Colon (tissue), 2 donors: ENCODE measurements around the gene R3HDML.
"Not testable (repeated sequence)": the region's sequence is repeated elsewhere in the genome, so short reads cannot be mapped to it uniquely, and the experiment has no call there.

ENCODE experiments used
- FAIRE-seq: peaks from 2 replicates; lab custom pipeline; 2012; peaks lifted over from hg19 to GRCh38; lab: Jason Lieb, UNC
- donor health status: control.
- donor health status: control.

The R3HDML gene

GRCh38 chr20:44336725-44337380, at the start of gene R3HDML:
R3HDML (plus strand) TSS chr20:44337043; CDS start chr20:44337158, 115 bp downstream.
- no peak for FAIRE-seq

- FAIRE-seq, result no peak
Measured at GRCh38 chr20:44287272-44288097, 49.4 kb upstream of the R3HDML start.

- FAIRE-seq, result no peak
Measured at GRCh38 chr20:44288252-44288651, 48.6 kb upstream of the R3HDML start.

GRCh38 chr20:44291754-44292153, 45.1 kb upstream of the R3HDML start:
- no peak for FAIRE-seq

GRCh38 chr20:44296011-44296410, 40.8 kb upstream of the R3HDML start:
- FAIRE-seq, result no peak

GRCh38 chr20:44297721-44298120, 39.1 kb upstream of the R3HDML start:
- FAIRE-seq, result no peak

- FAIRE-seq, result not testable (repeated sequence)
Measured at GRCh38 chr20:44299011-44299535, 37.8 kb upstream of the R3HDML start.

GRCh38 chr20:44301285-44301684, 35.6 kb upstream of the R3HDML start:
- no peak for FAIRE-seq

- FAIRE-seq, result no peak
Measured at GRCh38 chr20:44302026-44302669, 34.7 kb upstream of the R3HDML start.

GRCh38 chr20:44302736-44303135, 34.1 kb upstream of the R3HDML start:
- no peak for FAIRE-seq

GRCh38 chr20:44304383-44304782, 32.5 kb upstream of the R3HDML start:
- FAIRE-seq, result no peak

GRCh38 chr20:44306927-44307326, 29.9 kb upstream of the R3HDML start:
- FAIRE-seq, result no peak

GRCh38 chr20:44309763-44310663, 26.8 kb upstream of the R3HDML start:
- FAIRE-seq, result no peak

- no peak for FAIRE-seq
Measured at GRCh38 chr20:44310664-44311639, 25.9 kb upstream of the R3HDML start, which contains the start of gene FITM2. FITM2 (minus strand) TSS chr20:44311202; CDS start chr20:44311148, 54 bp downstream.

- no peak for FAIRE-seq
Measured at GRCh38 chr20:44314870-44315269, 22.0 kb upstream of the R3HDML start.

- FAIRE-seq, result no peak
Measured at GRCh38 chr20:44319839-44320422, 16.9 kb upstream of the R3HDML start.

GRCh38 chr20:44324343-44324742, 12.5 kb upstream of the R3HDML start:
- FAIRE-seq, result no peak

- FAIRE-seq, result no peak
Measured at GRCh38 chr20:44326391-44327159, 10.3 kb upstream of the R3HDML start.

GRCh38 chr20:44327748-44328147, 9.1 kb upstream of the R3HDML start:
- not testable (repeated sequence) for FAIRE-seq
